Testis (tissue), 3 donors: ENCODE results near the gene POU1F1. TPM values are rescaled to one million over a fixed set of nuclear protein-coding genes. Genes with fewer than 3 reads are reported as not detected.

Source experiments
- DNase-seq: peaks from one replicate; pipeline ENCODE4 v3.0.0-alpha.2; 2019
- H3K27ac ChIP-seq, 2 donors: fragments of 200-600 bp; sonication (generic); one replicate each; pipeline ENCODE4 v1.5.1; 2019
- H3K27me3 ChIP-seq: fragments of 200-600 bp; sonication (generic); one replicate; pipeline ENCODE4 v1.5.1; 2019
- H3K36me3 ChIP-seq: fragments of 200-600 bp; sonication (generic); one replicate; pipeline ENCODE4 v1.5.1; 2017; ENCODE audit warnings: low read depth; ENCODE audit errors: missing control alignments
- H3K4me1 ChIP-seq: fragments of 200-600 bp; sonication (generic); one replicate; pipeline ENCODE4 v1.5.1; 2019
- H3K4me3 ChIP-seq, 2 donors: fragments of 200-600 bp; sonication (generic); one replicate each; pipeline ENCODE4 v1.5.1; 2017 to 2019
- H3K9me3 ChIP-seq: fragments of 200-600 bp; sonication (generic); one replicate; pipeline ENCODE4 v1.5.1; 2017
- CTCF ChIP-seq, 3 experiments: fragments of 450-650 bp in 2 of 3; fragments of 200-600 bp in 1 of 3; sonication (generic) in 1 of 3; IDR thresholded peaks; one replicate each; pipeline ENCODE4 v1.5.1; 2016 to 2019; ENCODE audit warnings: antibody characterized with exemption in 3 of 3, mild to moderate bottlenecking in 2 of 3, moderate library complexity in 1 of 3
- POLR2A ChIP-seq: fragments of 450-650 bp; IDR thresholded peaks from one replicate; pipeline ENCODE4 v1.6.1; 2017; ENCODE audit warnings: antibody characterized with exemption, mild to moderate bottlenecking, moderate library complexity
- WGBS, 2 donors: methylation state at CpG; one replicate each; pipeline ENCODE4 v1.1.5; 2018; 5-methylcytosine and 5-hydroxymethylcytosine counted together
- intact Hi-C: fragments of 100-400 bp; cut with DNase I; formaldehyde crosslinking; loops from one replicate; pipeline ENCODE4 v1.15.1; 2023; ENCODE audit warnings: low total_unique reads
- polyA plus RNA-seq: library from polyadenylated mRNA; stranded (reverse); fragments of 350-450 nt; fragmentation: Illumina TruSeq; extraction: RNeasy Lipid Tissue Mini Kit (QIAGEN cat#74804); gene quantifications from one replicate; pipeline ENCODE4 v1.2.3, GENCODE V29; 2014; ENCODE audit warnings: low read depth, low replicate concordance; ENCODE audit not compliant: insufficient read depth
- total RNA-seq, 2 donors: library from RNA; depleted of rRNA; stranded (reverse); fragments of >200 nt; gene quantifications; one replicate each; pipeline ENCODE4 v1.2.3, GENCODE V29; 2016

Gene POU1F1
- total and polyA plus RNA-seq, 3 donors from 2014 or later = not detected

- Histone ChIP-seq H3K4me1 (no peaks in the 10 kb centered on the region), H3K4me3 (no peak overlapping the region), H3K36me3 (no peaks in the 10 kb centered on the region), H3K27me3 (no peaks in the 10 kb centered on the region), H3K9me3 (no peaks in the 10 kb centered on the region), H3K27ac (no peak overlapping the region)
- 63 to 78% methylated on average over 4 of the region's 4 CpGs for WGBS, 2 donors
- intact Hi-C loops = no loop called here
- TF ChIP-seq CTCF (IDR thresholded peaks at IDR 0.05) = no peak
- no peak for TF ChIP-seq POLR2A
- DNase-seq = no peak
Observed at GRCh38 chr3:87317779-87318178, 41.4 kb upstream of the POU1F1 start.

DNA sequence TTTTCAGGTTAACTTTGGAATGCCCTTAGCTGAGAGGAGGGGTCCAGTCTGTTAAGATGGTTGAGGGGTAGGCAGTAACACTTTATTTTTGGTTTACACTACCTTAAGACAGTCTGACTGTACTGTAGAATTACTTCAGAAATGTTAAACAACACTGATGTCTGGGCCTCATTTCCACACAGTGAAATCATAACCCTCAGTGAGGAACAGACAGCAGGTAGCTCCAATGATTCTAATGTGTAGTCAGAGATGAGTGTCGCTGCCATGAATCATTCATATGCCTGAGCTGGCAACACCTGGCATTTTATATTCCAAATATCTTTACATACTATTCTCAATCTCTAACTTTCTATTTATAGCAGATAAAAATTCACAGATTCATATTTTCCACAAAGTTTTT lies 37.3 kb upstream of the POU1F1 start:
- Histone ChIP-seq H3K27me3 (no peaks in the 10 kb centered on the region), H3K4me3 (no peak overlapping the region), H3K9me3 (no peaks in the 10 kb centered on the region), H3K36me3 (no peaks in the 10 kb centered on the region), H3K4me1 (no peaks in the 10 kb centered on the region), H3K27ac (no peak overlapping the region)
- intact Hi-C loops = no loop called here
- WGBS, 2 donors = 96 to 100% methylated on average over 1 of the region's 1 CpG
- DNase-seq = no peak
- TF ChIP-seq POLR2A (no peak), CTCF (IDR thresholded peaks at IDR 0.05) (no peak)

DNA sequence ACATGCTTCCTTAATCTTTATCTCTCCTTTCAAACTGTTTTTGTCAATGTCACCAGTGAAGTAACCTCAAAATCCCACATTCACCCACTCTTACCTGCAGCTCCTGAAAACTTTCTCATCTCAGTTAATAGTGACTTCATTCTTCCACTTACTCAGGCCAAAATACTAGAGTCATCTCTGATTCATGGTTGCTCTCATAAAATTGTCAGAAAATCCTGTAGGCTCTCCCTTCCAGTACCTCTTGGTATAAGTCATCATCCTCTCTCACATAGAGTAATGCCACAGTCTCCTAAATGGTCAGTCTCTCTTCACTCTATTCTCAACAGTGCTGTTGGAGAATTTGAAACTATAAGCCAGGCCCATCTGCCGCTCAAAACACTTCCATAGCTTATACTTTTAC lies 34.9 kb upstream of the POU1F1 start:
- no peaks in the 10 kb centered on the region for H3K4me1 ChIP-seq
- H3K4me3 ChIP-seq = no peak overlapping the region
- intact Hi-C loops = no loop called here
- H3K27me3 ChIP-seq = no peaks in the 10 kb centered on the region
- 97 to 100% methylated on average over 1 of the region's 1 CpG for WGBS, 2 donors
- no peak overlapping the region for H3K27ac ChIP-seq
- H3K9me3 ChIP-seq = no peaks in the 10 kb centered on the region
- H3K36me3 ChIP-seq = no peaks in the 10 kb centered on the region
- no peak for DNase-seq
- TF ChIP-seq POLR2A (no peak), CTCF (IDR thresholded peaks at IDR 0.05) (no peak)

GRCh38 chr3:87309601-87310000 lies 33.2 kb upstream of the POU1F1 start:
- Histone ChIP-seq H3K4me3 (no peak overlapping the region), H3K9me3 (no peaks in the 10 kb centered on the region), H3K4me1 (no peaks in the 10 kb centered on the region), H3K27me3 (no peaks in the 10 kb centered on the region), H3K36me3 (no peaks in the 10 kb centered on the region), H3K27ac (no peak overlapping the region)
- intact Hi-C loops = no loop called here
- TF ChIP-seq POLR2A (no peak), CTCF (IDR thresholded peaks at IDR 0.05) (no peak)
- WGBS, 2 donors = 64 to 96% methylated on average over 3 of the region's 3 CpGs
- DNase-seq = no peak

DNA sequence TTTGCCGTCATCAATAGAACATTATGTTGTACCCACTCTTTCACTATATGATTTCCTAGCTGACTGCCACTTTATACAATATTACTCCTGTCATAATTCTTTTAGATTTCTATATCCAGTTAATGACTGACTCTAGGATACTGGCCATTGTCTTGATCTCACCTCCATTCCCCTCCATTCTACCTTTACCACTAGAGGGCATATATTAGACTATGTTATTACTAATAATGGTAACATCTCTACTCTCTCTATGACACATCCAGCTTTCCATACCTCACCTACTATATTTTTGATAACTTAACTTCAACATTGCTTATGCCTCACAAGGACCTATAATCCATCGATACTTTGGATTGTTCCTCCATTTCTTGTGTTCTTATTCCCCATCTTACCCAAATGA lies 31.4 kb upstream of the POU1F1 start:
- H3K9me3 ChIP-seq = no peaks in the 10 kb centered on the region
- no peaks in the 10 kb centered on the region for H3K36me3 ChIP-seq
- no peak for DNase-seq
- intact Hi-C loops = no loop called here
- H3K4me3 ChIP-seq = no peak overlapping the region
- H3K4me1 ChIP-seq = no peaks in the 10 kb centered on the region
- H3K27me3 ChIP-seq = no peaks in the 10 kb centered on the region
- no peak overlapping the region for H3K27ac ChIP-seq
- TF ChIP-seq CTCF (IDR thresholded peaks at IDR 0.05) (peak in 1 of 3 experiments; percentile 21), POLR2A (no peak)
- 96 to 98% methylated on average over 2 of the region's 2 CpGs for WGBS, 2 donors
